Nasal cavity respiratory epithelium epithelial cell of viscerocranial mucosa (primary cell): Measurements from ENCODE around the gene SEPTIN10. TPM values are rescaled to one million over a fixed set of nuclear protein-coding genes. Genes with fewer than 3 reads are reported as not detected.

Experiments
- total RNA-seq: library from RNA; depleted of rRNA; stranded (reverse); fragments of >200 nt; gene quantifications from 2 replicates; pipeline ENCODE4 v1.2.3, GENCODE V29; 2014

Gene SEPTIN10
- 76.2 and 94.4 TPM in 2 replicates for total RNA-seq

DNA sequence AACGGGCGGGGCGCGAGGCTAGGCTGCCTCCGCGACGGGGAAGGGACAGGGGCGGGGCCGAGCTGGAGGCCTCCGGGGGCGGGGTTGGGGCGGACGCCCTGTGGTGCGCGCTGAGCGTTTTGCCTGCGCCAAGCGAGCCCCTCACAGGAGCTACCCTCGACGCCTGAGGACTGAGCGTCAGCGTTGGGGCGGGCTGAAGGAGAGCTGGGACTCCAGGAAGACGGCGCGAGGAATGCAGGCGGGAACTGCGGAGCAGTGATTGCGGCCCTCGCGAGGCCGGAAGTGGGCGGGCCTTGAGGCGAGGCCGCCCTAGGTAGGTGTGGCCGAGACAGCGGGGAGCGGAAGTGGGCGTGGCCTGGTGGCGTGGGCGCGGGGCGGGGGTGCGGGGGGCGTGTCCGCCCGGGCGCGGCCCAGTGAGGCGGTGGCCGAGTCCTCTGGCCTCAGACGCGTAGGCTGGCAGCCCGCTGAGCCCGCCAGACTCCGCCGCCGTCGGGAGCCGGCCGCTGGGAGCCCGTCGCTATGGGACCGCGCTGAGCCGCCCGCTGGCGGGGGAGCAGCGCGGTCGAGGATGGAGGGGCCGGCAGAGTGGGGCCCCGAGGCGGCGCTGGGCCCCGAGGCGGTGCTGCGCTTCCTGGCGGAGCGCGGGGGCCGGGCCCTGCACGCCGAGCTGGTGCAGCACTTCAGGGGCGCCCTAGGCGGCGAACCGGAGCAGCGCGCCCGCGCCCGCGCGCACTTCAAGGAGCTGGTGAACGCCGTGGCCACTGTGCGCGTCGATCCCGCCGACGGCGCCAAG lies at the start of gene SEPTIN10, which contains the start of gene SOWAHC:
Gene SEPTIN10 (minus strand): TSS at position 45 of the 793 bp plus-strand sequence. CDS start 139 bp downstream, outside the sequence.
Gene SOWAHC (plus strand): TSS at position 443 of the 793 bp plus-strand sequence. CDS start 126 bp downstream, at position 569.

Other genes starting within 250 kb of the SEPTIN10 start
- gene SOWAHC, start 398 bp upstream of the SEPTIN10 start, total RNA-seq = 81.3 and 97.8 TPM in 2 replicates
- 21.7 and 28.0 TPM in 2 replicates for gene RGPD5, start 180.3 kb upstream of the SEPTIN10 start, total RNA-seq